Keratinocyte (primary cell): ENCODE data around the gene MRPS35.

Source experiments
- CTCF ChIP-seq, 3 experiments: IDR thresholded peaks in 1 of 3; conservative IDR thresholded peaks in 1 of 3; optimal IDR thresholded peaks in 1 of 3; 2 replicates in 2 of 3; 3 replicates in 1 of 3; pipeline versions ENCODE3 to v1.5.1; 2011; ENCODE audit warnings: low read length in 3 of 3, mild to moderate bottlenecking in 3 of 3, moderate library complexity in 2 of 3, control low read depth in 1 of 3, inconsistent platforms in 1 of 3; ENCODE audit not compliant: insufficient read depth in 2 of 3; ENCODE audit errors: extremely low read depth in 1 of 3
- EZH2 ChIP-seq: IDR thresholded peaks from one replicate; pipeline ENCODE4 v1.6.1; 2012; ENCODE audit warnings: inconsistent platforms, mild to moderate bottlenecking, low read length, moderate library complexity

DNA sequence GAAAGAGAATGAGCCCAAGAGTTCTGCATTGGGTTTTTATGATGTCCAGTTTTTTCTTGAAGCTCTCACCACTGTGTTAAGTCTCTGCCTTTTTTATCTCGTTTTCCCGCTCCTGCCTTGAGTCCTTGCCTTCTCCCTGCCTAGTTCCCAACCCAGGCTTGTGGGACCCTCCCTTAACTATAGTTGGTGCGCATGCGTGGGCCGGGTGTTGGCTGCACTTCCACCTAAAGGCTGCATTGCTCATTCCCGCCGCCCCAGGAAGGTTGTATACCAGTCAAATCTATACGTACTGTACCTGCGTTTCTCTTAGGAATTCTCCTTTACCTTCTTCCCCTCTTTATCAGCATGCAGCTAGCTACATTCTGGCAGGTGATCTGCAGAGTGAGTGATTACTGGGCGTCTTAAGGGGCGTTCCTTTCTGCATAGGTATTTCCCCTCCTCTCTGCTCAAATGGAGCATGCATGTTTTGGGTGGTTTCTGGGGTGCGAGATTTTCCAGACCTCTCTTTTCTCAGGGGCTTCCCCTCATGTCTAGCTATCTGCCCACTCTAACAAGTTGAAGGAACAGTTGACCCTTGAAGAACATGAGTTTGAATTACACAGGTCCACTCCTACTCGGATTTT lies 21.0 kb upstream of the MRPS35 start:
- TF ChIP-seq EZH2 (no peak), CTCF (optimal IDR thresholded peaks at IDR 0.05 in 1 of 3, IDR thresholded peaks at IDR 0.05 in 1 of 3, conservative IDR thresholded peaks at IDR 0.05 in 1 of 3; ENCODE audit: extremely low read depth in 1 of 3, insufficient read depth in 2 of 3, low read length in 3 of 3) (no peak)
